GM18508 (cell line): ENCODE results near the gene ARL9.
A peak's percentile ranks its signal among the peaks of the same experiment; 100 is the strongest.

ENCODE experiments used
- ATAC-seq: cut with Tn5 transposase; IDR thresholded peaks from one replicate; pipeline ENCODE4 v1.9.1; 2021; ENCODE audit warnings: moderate number of reproducible peaks; ENCODE audit not compliant: insufficient read depth, unreplicated experiment

The ARL9 gene

GRCh38 chr4:56530269-56531148, 24.9 kb downstream of the ARL9 start:
- ATAC-seq, result peak; percentile 58

- no peak for ATAC-seq
These were observed 25.7 kb downstream of the ARL9 start for GRCh38 chr4:56531149-56531770.

- ATAC-seq, result no peak
These were observed 26.2 kb downstream of the ARL9 start for GRCh38 chr4:56531823-56532222.

GRCh38 chr4:56532239-56532638, 26.6 kb downstream of the ARL9 start:
- no peak for ATAC-seq

- ATAC-seq, result no peak
These were observed 30.3 kb downstream of the ARL9 start for GRCh38 chr4:56535915-56536314.

GRCh38 chr4:56537147-56537546, 31.6 kb downstream of the ARL9 start:
- ATAC-seq, result no peak

GRCh38 chr4:56540826-56541225, 35.2 kb downstream of the ARL9 start:
- no peak for ATAC-seq

GRCh38 chr4:56544573-56545131, 39.1 kb downstream of the ARL9 start:
- peak; percentile 78 for ATAC-seq

- ATAC-seq, result no peak
These were observed 45.1 kb downstream of the ARL9 start for GRCh38 chr4:56550642-56551041.

GRCh38 chr4:56551516-56551915, 45.9 kb downstream of the ARL9 start:
- ATAC-seq, result no peak

- ATAC-seq, result no peak
These were observed 46.7 kb downstream of the ARL9 start for GRCh38 chr4:56552273-56552672.

- ATAC-seq, result no peak
These were observed 64.5 kb downstream of the ARL9 start for GRCh38 chr4:56570041-56570440.
